ENCODE results near the gene JAML.
A peak's percentile ranks its signal among the peaks of the same experiment; 100 is the strongest.

The JAML gene

DNA sequence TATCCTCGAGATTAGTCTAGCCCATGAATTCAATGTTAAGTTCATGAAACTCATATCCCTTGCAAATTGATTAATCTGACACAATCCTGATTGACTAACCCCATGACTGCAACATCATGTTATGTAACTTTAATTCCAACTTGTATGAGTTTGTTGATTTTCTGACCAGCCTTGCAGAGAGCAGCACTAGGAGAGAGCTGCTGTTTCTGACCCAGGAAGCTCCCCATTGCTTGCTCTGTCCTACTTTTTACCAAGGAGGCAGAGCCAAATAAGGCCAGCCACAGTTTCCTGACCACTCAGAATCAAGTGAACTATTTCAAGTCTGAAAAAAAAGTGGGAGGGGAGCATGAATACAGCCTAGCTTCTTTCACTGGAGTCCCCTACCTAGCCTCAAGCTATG is 14.1 kb upstream of the JAML start:
- DNase-seq: no peak

GRCh38 chr11:118238421-118238820 is 13.6 kb upstream of the JAML start:
- no peak for DNase-seq

- DNase-seq: peak; percentile 75
Measured at GRCh38 chr11:118236170-118236569, 11.4 kb upstream of the JAML start.

DNA sequence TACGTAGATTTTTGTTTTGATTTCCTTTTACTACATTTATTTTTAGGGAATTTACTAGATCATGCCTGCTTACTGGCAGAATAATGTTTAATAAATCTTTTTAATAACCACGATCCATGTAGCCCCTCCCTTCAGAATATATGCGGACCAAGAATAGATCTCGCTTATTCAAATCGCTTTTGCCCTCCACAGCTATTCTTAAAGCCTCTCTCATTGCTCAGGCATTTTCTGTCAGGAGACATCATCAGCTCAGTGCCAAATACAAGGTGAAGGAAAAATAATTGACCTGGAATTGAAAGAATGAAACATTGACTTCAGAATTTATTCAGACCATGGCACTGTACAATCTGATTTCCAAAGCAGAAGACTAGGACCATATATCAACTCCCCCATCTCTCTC is 10.0 kb upstream of the JAML start:
- DNase-seq: no peak

- DNase-seq: no peak
Measured at GRCh38 chr11:118233850-118234249, 9.0 kb upstream of the JAML start.

- DNase-seq: no peak
Measured at GRCh38 chr11:118233377-118233776, 8.6 kb upstream of the JAML start.

DNA sequence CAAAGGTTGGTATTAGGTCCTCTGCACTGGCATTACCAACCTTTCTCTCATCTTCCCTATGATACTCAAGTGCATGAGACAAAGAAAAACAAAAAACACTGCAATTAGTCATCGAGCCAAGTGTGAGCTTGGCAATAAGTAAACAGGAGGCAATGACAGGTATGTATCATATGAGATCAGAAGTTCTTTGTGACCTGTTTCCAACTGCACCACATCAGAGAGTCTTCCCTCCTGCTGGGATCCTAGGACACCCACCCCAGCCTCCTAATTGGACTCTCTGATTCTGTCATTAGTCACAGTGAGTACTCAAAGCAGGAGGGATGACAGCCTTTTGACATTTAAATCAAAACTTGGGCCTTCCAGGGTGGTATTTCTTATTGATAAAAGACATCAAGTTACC is 7.8 kb upstream of the JAML start:
- DNase-seq: no peak

- DNase-seq: no peak
Measured at GRCh38 chr11:118231461-118231860, 6.7 kb upstream of the JAML start.

- DNase-seq: no peak
Measured at GRCh38 chr11:118230088-118230487, 5.3 kb upstream of the JAML start.

- DNase-seq: no peak
Measured at GRCh38 chr11:118229274-118229847, 4.5 kb upstream of the JAML start.

GRCh38 chr11:118227865-118228785 is 3.3 kb upstream of the JAML start:
- no peak for DNase-seq

DNA sequence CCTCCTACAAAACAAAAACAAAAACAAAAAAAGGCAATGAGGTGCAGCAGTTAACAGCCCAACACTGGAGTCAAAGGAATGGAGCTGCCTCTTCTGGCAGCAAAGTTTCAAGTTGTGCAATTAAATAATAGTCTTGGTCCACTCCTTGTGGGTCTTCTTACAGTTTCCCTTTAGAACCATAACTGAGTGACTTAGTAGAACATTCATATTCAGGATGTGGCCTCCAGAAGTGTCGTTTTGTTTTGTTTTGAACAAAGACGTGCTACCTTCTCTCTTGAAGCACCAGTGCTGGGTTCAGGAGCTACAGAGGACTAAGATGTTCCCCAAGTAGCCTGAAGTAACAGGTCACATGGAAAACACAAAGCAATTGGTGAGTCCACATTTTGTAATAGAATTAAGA is 2.0 kb upstream of the JAML start:
- no peak for DNase-seq

- DNase-seq: no peak
Measured at GRCh38 chr11:118226296-118226695, 1.5 kb upstream of the JAML start.

DNA sequence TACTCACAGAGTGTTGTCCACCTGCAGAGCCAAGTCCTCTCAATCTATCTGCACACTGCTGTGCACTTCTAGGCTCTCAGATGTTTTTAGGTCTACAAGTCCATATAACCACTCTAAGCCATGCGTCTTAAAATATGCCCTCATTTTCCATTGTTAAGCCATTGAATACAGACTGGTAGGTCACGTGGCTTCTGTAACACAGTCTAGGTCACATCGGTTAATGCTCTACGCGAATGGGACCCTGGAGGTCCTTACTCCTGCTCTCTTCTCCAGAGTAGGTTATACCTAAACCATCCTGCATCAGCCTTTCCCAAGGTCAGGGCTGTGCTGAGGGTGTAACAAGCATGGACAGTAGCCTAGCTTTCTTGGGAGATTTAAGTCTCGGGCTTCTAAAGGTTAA is 819 bp downstream of the JAML start:
- no peak for DNase-seq

- DNase-seq: no peak
Measured at GRCh38 chr11:118223570-118223969, 1.2 kb downstream of the JAML start.

DNA sequence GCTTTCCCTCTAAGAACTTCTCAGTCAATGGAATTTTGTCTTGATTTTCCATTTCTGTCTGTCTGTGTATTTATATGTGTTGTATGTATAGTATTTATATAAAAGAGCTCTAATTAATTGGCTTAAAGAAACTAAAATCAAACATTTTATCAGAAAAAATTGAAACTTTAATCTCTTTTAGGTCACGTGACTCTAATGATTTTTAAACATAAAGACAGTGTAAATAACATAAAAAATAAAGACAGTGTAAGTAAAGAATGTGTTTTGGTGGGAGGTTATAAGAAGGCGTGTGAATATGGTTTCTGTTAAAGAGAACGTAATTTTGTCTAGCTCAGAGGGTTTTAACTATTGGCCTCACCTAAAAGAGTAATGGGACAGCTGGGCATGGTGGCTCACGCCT is 2.4 kb downstream of the JAML start:
- no peak for DNase-seq

DNA sequence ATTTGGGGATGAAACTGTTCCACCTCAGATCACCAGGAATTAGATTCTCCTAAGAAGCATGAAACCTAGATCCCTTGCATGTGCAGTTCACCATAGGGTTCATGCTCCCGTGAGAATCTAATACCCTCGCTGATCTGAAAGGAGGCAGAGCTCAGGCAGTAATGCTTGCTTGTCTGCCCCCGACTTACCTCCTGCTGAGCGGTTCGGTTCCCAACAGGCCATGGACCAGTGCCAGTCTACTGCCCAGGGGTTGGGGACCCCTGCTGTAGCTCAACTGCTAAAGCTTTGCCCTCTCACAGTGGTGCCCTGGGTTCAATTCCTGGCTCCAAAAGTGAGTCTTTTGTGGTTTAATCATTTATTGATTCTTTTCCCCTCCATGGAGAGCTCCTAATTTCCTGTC is 3.4 kb downstream of the JAML start:
- no peak for DNase-seq

DNA sequence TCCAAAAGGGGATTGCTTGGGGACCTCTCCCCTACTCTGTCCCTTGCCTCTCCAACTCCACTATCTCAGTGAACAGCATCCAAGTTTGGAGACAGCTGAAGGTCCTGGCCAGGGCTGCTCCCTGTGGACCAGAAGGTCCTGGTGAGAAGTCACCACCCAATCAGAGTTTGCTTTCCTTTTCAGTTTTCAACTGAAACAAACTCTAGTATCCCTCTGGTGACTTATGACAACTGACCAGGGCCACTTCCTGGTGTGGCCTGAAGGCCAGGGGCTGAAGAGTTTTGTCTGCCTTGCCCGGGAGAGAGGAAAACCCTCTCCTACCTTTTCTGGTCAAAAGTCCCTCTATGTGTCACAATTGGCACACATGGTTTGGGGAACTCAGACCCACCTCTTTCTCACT is 5.1 kb downstream of the JAML start:
- DNase-seq: no peak

DNA sequence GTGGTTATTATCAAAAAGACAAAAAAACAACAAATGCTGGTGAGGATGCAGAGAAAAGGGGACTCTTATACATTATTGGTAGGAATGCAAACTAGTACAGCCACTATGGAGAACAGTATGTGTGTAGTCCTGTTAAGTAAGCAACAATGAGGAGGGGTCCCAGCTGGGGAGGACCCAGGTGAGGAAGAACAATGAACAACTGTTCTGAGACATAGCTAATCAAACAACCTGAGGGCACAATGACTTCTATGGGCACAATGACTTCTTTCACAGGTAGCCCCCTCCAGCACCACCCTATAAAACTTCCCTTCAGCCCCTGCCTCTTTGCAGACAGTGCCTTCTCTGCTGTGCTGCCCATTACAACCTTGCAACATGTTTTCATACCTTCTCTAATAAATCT is 5.6 kb downstream of the JAML start:
- no peak for DNase-seq

GRCh38 chr11:118217575-118217974 is 7.2 kb downstream of the JAML start:
- no peak for DNase-seq

DNA sequence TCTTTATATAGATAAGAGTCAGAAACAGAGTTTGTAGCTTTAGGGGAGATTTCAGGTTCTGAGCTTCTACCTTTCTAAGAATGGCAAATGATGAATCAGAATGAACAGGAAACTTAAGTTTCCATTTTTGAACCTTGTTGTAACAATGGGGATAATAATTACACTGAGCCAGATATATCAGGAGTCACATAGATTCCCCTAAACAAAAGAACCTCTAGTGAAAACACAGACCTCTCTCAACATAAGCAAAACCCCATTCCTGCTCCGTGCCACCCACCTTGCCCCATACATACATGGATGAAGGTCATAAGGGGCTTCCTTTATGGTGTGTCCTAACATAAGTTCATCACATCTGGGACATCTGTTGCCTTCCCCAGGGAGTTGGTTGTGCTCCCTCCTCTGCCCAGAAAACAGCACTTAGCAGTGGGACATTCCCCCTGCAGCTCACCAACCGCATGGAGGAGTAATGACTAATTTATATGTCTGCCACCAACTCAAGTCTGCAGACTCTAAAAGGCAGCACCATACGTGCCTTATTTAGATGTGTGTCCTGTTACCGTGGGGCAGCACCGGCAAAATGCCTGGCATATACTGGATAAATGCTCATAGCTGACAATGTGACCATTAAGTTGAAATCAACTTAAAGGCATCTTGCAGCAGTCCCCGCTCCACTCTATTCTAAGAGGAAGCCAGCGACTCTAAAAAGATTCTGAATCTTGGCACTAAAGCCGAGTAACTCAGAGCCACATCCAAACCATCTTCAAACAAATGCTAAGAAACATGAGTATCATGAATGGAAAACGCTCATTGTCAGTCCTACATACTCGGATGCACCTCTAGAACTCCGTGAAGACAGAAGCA is 8.0 kb downstream of the JAML start:
- DNase-seq: no peak

- DNase-seq: no peak
Measured at GRCh38 chr11:118215765-118216164, 9.0 kb downstream of the JAML start.

- no peak for DNase-seq
Measured at GRCh38 chr11:118215262-118215661, 9.5 kb downstream of the JAML start.
